ENCODE data around the gene ENTREP3.
"Not testable (repeated sequence)": the region's sequence is repeated elsewhere in the genome, so short reads cannot be mapped to it uniquely, and the experiment has no call there.

Gene ENTREP3

GRCh38 chr1:155223047-155223446 lies 32.2 kb downstream of the ENTREP3 start:
- no peak for DNase-seq (ENCODE audit: low spot score)

GRCh38 chr1:155220211-155220965 lies 34.9 kb downstream of the ENTREP3 start:
- not testable (repeated sequence) for DNase-seq (ENCODE audit: low spot score)

GRCh38 chr1:155219592-155220031 lies 35.7 kb downstream of the ENTREP3 start:
- DNase-seq (ENCODE audit: low spot score), result peak; percentile 71

GRCh38 chr1:155218854-155219591 lies 36.3 kb downstream of the ENTREP3 start:
- peak; percentile 88 for DNase-seq (ENCODE audit: low spot score)

- DNase-seq (ENCODE audit: low spot score), result not testable (repeated sequence)
Measured at GRCh38 chr1:155214702-155215101, 40.6 kb downstream of the ENTREP3 start.

- DNase-seq (ENCODE audit: low spot score), result not testable (repeated sequence)
Measured at GRCh38 chr1:155212051-155212440, 43.2 kb downstream of the ENTREP3 start.

GRCh38 chr1:155211381-155212050 lies 43.8 kb downstream of the ENTREP3 start:
- not testable (repeated sequence) for DNase-seq (ENCODE audit: low spot score)

GRCh38 chr1:155210314-155211104 lies 44.8 kb downstream of the ENTREP3 start:
- no peak for DNase-seq (ENCODE audit: low spot score)

- no peak for DNase-seq (ENCODE audit: low spot score)
Measured at GRCh38 chr1:155209312-155209721, 46.0 kb downstream of the ENTREP3 start.

- DNase-seq (ENCODE audit: low spot score), result peak; percentile 84
Measured at GRCh38 chr1:155208541-155209311, 46.6 kb downstream of the ENTREP3 start, which contains the start of gene MTX1. MTX1 (plus strand) TSS chr1:155208695; CDS start chr1:155208805, 110 bp downstream.

- DNase-seq (ENCODE audit: low spot score), result peak; percentile 57
Measured at GRCh38 chr1:155207806-155208540, 47.3 kb downstream of the ENTREP3 start, which contains the start of gene THBS3. THBS3 (minus strand) TSS chr1:155207897; CDS start chr1:155207876, 21 bp downstream.

- DNase-seq (ENCODE audit: low spot score), result peak; percentile 70
Measured at GRCh38 chr1:155206891-155207805, 48.1 kb downstream of the ENTREP3 start.

- no peak for DNase-seq (ENCODE audit: low spot score)
Measured at GRCh38 chr1:155205969-155206593, 49.2 kb downstream of the ENTREP3 start.

- DNase-seq (ENCODE audit: low spot score), result no peak
Measured at GRCh38 chr1:155205035-155205434, 50.2 kb downstream of the ENTREP3 start.

- no peak for DNase-seq (ENCODE audit: low spot score)
Measured at GRCh38 chr1:155202731-155203515, 52.4 kb downstream of the ENTREP3 start.

- DNase-seq (ENCODE audit: low spot score), result no peak
Measured at GRCh38 chr1:155202198-155202597, 53.1 kb downstream of the ENTREP3 start.

- DNase-seq (ENCODE audit: low spot score), result no peak
Measured at GRCh38 chr1:155200920-155201319, 54.4 kb downstream of the ENTREP3 start.

- no peak for DNase-seq (ENCODE audit: low spot score)
Measured at GRCh38 chr1:155199792-155200191, 55.5 kb downstream of the ENTREP3 start.

Data from putamen (tissue), 1 donor.